Aorta (tissue), 5 donors: Measurements from ENCODE around the gene RUNX3. TPM values are rescaled to one million over a fixed set of nuclear protein-coding genes. Genes with fewer than 3 reads are reported as not detected.

Experiments
- ATAC-seq: fragments of 200-7000 bp; cut with Tn5 transposase; one replicate; pipeline ENCODE4 v1.9.1; 2022; ENCODE audit warnings: moderate library complexity; ENCODE audit not compliant: low FRiP score
- DNase-seq, 2 donors: peaks; one replicate each; pipeline ENCODE4 v3.0.0-alpha.2; 2020
- H3K27ac ChIP-seq, 2 donors: one replicate each; pipeline ENCODE4 v1.5.1; 2013; ENCODE audit warnings: low read length in 2 of 2, mild to moderate bottlenecking in 2 of 2, moderate library complexity in 2 of 2, control low read depth in 1 of 2, inconsistent platforms in 1 of 2, low read depth in 1 of 2
- H3K27me3 ChIP-seq, 2 donors: one replicate each; pipeline ENCODE4 v1.6.1; 2013; ENCODE audit warnings: control low read depth in 1 of 2, low read length in 1 of 2, mild to moderate bottlenecking in 1 of 2, moderate library complexity in 1 of 2; ENCODE audit not compliant: insufficient read depth in 2 of 2, control insufficient read depth in 1 of 2
- H3K36me3 ChIP-seq, 2 donors: one replicate each; pipeline ENCODE4 v1.6.1; 2013; ENCODE audit warnings: control low read depth in 1 of 2, low read length in 1 of 2, mild to moderate bottlenecking in 1 of 2; ENCODE audit not compliant: insufficient read depth in 2 of 2, control insufficient read depth in 1 of 2
- H3K4me1 ChIP-seq, 2 donors: one replicate each; pipeline ENCODE4 v1.6.1; 2013; ENCODE audit warnings: low read length in 2 of 2, control low read depth in 1 of 2, mild to moderate bottlenecking in 1 of 2, moderate library complexity in 1 of 2; ENCODE audit not compliant: insufficient read depth in 2 of 2, control insufficient read depth in 1 of 2
- H3K4me3 ChIP-seq, 2 donors: one replicate each; pipeline ENCODE4 v1.5.1; 2013; ENCODE audit warnings: low read length in 2 of 2, control low read depth in 1 of 2, mild to moderate bottlenecking in 1 of 2
- H3K9me3 ChIP-seq: one replicate; pipeline ENCODE4 v1.6.1; 2013; ENCODE audit warnings: mild to moderate bottlenecking, low read length; ENCODE audit not compliant: control insufficient read depth
- WGBS, 2 donors: extraction: QIAGEN DNeasy Blood & Tissue Kit; methylation state at CpG; one replicate each; pipeline ENCODE4 v1.1.7; 2013; 5-methylcytosine and 5-hydroxymethylcytosine counted together
- intact Hi-C, 2 donors: fragments of 100-400 bp; cut with DNase I; formaldehyde crosslinking; loops; one replicate each; pipeline versions ENCODE4 v1.14.2 to v1.15.0; 2022
- polyA plus RNA-seq, 2 donors: library from polyadenylated mRNA; stranded (reverse); fragments of 200-250 nt; gene quantifications; one replicate each; pipeline ENCODE4 v1.2.3, GENCODE V29; 2013
- total RNA-seq, 2 donors: library from RNA; stranded (reverse); fragmentation: NEBNext Ultra II Directional; extraction: Animal tissue kit (Norgen Biotek cat#: 25700); gene quantifications; one replicate each; pipeline ENCODE4 v1.2.1, GENCODE V29; 2021
- donor health status: healthy with polysubstance abuse.
- donor health status: Bipolar disorder and iron deficiency.
- donor health status: DM: no; HTN: no; CAD: no.
- donor health status: DM: no; HTN: no; CAD: no.
- donor health status: DM: yes; HTN: yes; CAD: no.

The RUNX3 gene
- total and polyA plus RNA-seq, 4 donors: 1.1 to 4.4 (median 2.1) TPM

DNA sequence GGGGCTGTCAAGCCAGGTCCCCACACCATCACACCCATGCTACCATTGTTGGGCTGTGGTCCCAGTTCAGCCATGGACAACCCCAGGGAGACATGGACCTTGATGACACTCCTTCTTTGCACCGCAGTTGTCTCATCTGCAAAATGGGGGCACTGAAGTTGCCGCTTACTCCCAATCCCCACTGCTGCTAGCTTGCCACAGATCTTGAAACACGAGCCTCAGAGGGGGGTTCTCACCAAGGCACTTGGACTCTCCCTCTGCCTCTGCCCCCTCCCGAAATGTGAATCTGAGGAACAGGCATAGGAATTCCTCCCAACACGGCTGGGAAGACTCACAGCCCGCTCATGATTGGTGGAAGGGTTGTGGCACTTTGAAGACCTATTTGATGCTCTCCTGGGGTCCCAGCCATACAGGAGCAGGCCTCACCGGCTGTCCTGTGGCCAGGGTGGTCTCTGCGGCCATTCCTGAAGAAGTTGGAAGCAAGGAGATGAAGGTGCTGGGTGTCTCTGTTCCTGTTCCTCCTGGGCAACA, 31.1 kb downstream of the RUNX3 start:
- no peaks in the 10 kb centered on the region for H3K4me1 ChIP-seq
- no peak for ATAC-seq
- H3K4me3 ChIP-seq: no peak overlapping the region
- no peaks in the 10 kb centered on the region for H3K27me3 ChIP-seq
- peak; percentile 17 to 38 for DNase-seq
- no peaks in the 10 kb centered on the region for H3K9me3 ChIP-seq
- intact Hi-C loops: no loop called here
- H3K36me3 ChIP-seq: no peaks in the 10 kb centered on the region
- 86% methylated on average over 8 of the region's 8 CpGs for WGBS, 2 donors
- H3K27ac ChIP-seq: no peak overlapping the region

DNA sequence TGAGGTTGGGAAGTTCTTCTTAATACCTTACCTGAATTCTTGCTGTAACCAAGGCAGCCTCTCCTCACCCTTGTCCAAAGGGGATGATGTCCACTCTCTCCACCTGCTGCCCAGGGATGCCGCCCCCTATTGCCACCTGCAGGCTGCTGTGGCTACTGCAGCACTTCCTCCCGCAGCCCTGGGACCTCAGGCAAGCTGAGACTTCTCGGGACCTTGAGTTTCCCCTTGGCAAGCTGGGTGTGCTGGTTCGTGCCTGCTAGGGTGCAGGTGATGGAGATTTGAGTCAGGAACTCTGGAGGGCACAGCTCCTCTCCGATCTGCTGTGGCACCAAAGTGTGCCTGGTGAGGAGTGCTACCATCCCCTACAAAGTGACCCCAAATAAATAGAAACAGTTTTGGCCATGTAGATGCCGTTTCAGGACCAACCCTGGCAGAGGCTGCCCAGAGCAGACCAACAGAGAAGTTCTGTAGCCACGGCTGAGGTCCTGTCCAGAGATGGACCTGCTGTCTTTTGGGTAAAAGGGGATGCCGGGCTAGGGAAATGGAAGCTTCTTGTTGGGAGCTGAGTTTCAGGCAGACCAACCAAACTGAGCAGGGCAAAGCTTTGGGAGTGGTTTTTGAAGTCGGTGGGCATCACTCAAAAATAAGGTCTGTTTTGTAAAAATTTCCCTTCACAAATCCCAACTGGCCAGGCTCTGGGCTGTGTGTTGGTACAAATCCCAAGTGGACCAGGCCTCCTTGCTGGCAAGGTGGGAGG, 31.7 kb downstream of the RUNX3 start:
- H3K4me3 ChIP-seq: no peak overlapping the region
- H3K9me3 ChIP-seq: no peaks in the 10 kb centered on the region
- no peak overlapping the region for H3K27ac ChIP-seq
- no peaks in the 10 kb centered on the region for H3K4me1 ChIP-seq
- intact Hi-C loops: no loop called here
- H3K27me3 ChIP-seq: no peaks in the 10 kb centered on the region
- no peak for ATAC-seq
- DNase-seq: peak; percentile 50 to 79
- no peaks in the 10 kb centered on the region for H3K36me3 ChIP-seq
- 42 to 46% methylated on average over 9 of the region's 9 CpGs for WGBS, 2 donors

- H3K27ac ChIP-seq: no peak overlapping the region
- ATAC-seq (no peak), DNase-seq (peak; percentile 35 to 63)
- 73 to 78% methylated on average over 17 of the region's 17 CpGs for WGBS, 2 donors
- no peaks in the 10 kb centered on the region for H3K9me3 ChIP-seq
- no peaks in the 10 kb centered on the region for H3K27me3 ChIP-seq
- no peaks in the 10 kb centered on the region for H3K4me1 ChIP-seq
- no peak overlapping the region for H3K4me3 ChIP-seq
- no peaks in the 10 kb centered on the region for H3K36me3 ChIP-seq
- intact Hi-C loops: no loop called here
Measured at GRCh38 chr1:24897263-24898151, 32.6 kb downstream of the RUNX3 start.

DNA sequence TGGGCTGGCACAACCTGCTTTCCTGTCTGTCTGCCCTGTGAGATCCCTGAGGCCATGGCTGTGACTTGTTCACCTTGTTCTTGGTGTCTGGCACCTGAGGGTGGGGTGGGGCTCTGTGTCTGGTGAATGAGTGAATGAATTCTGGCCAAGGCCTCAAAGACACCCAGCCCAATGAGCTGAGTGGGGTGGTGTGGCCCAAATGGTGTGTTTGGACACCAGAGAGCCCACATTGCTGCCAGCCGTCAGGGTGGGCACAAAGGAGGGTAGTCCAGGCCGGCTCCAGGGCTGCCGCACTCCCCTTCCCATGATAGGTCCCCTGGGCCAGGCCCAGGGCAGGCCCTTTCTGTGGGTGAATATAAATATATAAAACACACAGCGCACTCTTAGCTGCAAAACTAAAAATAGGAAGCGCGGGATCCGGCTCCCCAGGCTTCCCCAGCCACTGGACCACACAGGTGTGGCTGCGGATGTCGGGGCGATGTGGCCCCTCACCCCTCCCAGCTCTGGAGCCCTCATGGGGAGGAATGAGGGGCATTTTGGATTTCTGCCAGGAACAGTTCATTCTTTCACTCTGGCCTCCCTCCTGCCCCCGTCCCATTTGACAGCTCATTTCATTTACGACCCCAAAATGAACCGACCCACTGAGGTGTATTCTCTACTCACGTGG, 33.3 kb downstream of the RUNX3 start:
- H3K36me3 ChIP-seq: no peaks in the 10 kb centered on the region
- H3K4me3 ChIP-seq: no peak overlapping the region
- no peak overlapping the region for H3K27ac ChIP-seq
- H3K9me3 ChIP-seq: peaks cover 1% of the 10 kb centered on the region
- intact Hi-C loops: no loop called here
- DNase-seq: peak; percentile 26 to 68
- WGBS, 2 donors: 66 to 83% methylated on average over 14 of the region's 14 CpGs
- H3K27me3 ChIP-seq: no peaks in the 10 kb centered on the region
- no peak for ATAC-seq
- H3K4me1 ChIP-seq: no peaks in the 10 kb centered on the region

- Histone ChIP-seq H3K27me3 (no peaks in the 10 kb centered on the region), H3K9me3 (peaks cover 1% of the 10 kb centered on the region), H3K27ac (no peak overlapping the region), H3K36me3 (no peaks in the 10 kb centered on the region), H3K4me3 (no peak overlapping the region), H3K4me1 (no peaks in the 10 kb centered on the region)
- WGBS, 2 donors: 95% methylated on average over 6 of the region's 6 CpGs
- intact Hi-C loops: no loop called here
- no peak for ATAC-seq
- peak; percentile 16 to 40 for DNase-seq
Measured at GRCh38 chr1:24896176-24896575, 33.9 kb downstream of the RUNX3 start.

DNA sequence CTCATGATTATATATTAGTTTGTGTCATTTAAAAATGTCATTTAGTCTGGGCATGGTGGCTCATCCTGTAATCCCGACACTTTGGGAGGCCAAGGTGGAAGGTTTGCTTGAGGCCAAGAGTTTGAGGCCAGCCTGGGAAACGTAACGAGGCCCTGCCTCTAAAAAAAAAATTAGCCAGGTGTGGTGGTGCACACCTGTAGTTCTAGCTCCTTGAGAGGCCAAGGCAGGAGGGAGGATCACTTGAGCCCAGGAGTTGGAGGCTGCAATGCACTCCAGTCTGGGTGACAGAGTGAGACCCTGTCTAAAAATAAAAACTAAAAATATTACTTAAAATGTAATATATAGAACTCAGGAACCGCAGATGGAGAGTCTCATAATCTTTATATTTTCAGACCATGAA, 34.6 kb downstream of the RUNX3 start:
- H3K36me3 ChIP-seq: no peaks in the 10 kb centered on the region
- DNase-seq (peak in 1 of 2 donors; percentile 5), ATAC-seq (no peak)
- no peak overlapping the region for H3K27ac ChIP-seq
- H3K4me3 ChIP-seq: no peak overlapping the region
- intact Hi-C loops: no loop called here
- WGBS, 2 donors: 90 to 94% methylated on average over 4 of the region's 4 CpGs
- H3K4me1 ChIP-seq: no peaks in the 10 kb centered on the region
- H3K27me3 ChIP-seq: no peaks in the 10 kb centered on the region
- H3K9me3 ChIP-seq: peaks cover 1% of the 10 kb centered on the region

DNA sequence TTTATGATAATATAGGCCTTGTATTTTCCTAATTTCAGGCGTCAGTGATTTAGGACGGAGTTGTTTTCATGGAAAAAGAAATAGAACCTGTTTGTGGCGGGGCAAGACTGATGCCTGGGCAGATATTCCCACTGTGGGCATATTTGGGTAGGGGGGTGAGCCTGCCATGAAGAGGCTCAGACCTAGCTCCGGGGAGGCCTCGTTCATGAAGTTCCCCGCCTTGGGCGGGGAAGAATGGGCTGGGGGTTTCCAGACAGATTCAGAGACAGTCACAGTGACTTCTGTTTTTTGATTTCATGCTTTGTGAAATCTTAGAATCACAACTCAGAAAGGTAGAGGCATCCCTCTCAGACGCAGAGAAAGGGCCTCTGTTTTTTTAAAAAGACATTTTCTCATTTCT, 36.1 kb downstream of the RUNX3 start:
- H3K36me3 ChIP-seq: no peaks in the 10 kb centered on the region
- no peak for ATAC-seq

DNA sequence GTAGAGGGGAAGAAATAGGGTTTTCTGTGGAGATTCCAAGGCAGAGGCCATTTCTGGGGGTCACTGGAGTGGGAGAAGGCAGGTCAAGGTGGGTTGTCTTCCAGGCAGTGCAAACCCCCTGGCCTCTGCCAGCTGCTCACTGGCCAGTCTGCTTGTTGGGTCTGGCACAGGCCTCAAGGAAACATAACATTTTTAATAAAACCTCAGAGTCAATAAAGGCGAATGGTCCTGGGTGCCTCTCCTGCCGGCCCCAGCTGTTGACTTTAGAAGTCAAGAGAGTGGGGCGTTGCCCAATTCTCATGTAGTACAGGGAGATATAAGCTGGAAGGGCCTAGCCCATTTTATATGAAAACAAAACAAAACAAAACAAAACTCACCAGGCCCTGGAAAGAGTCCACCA, 36.6 kb downstream of the RUNX3 start:
- H3K27ac ChIP-seq: no peak overlapping the region
- 23 to 45% methylated on average over 3 of the region's 3 CpGs for WGBS, 2 donors
- peaks cover 1% of the 10 kb centered on the region for H3K9me3 ChIP-seq
- intact Hi-C loops: no loop called here
- no peaks in the 10 kb centered on the region for H3K27me3 ChIP-seq
- ATAC-seq: no peak
- peak in 1 of 2 donors; percentile 41 for DNase-seq
- no peaks in the 10 kb centered on the region for H3K4me1 ChIP-seq
- no peaks in the 10 kb centered on the region for H3K36me3 ChIP-seq
- H3K4me3 ChIP-seq: no peak overlapping the region

More for the DNA sequence above, 36.1 kb downstream of the RUNX3 start:
- peaks cover 1% of the 10 kb centered on the region for H3K9me3 ChIP-seq
- intact Hi-C loops: no loop called here
- no peak overlapping the region for H3K4me3 ChIP-seq
- DNase-seq: peak in 1 of 2 donors; percentile 9
- no peak overlapping the region for H3K27ac ChIP-seq
- 82% methylated on average over 8 of the region's 8 CpGs for WGBS, 2 donors
- no peaks in the 10 kb centered on the region for H3K4me1 ChIP-seq
- no peaks in the 10 kb centered on the region for H3K27me3 ChIP-seq
